HepG2 (cell line): ENCODE data around the gene RTN4RL2. TPM values are rescaled to one million over a fixed set of nuclear protein-coding genes. Genes with fewer than 3 reads are reported as not detected.

Experiments used
- ARID3A ChIP-seq: IDR thresholded peaks from 2 replicates; pipeline ENCODE4 v1.6.1; 2012; ENCODE audit warnings: low read depth, low read length, improper control_type of control experiment
- CBFB ChIP-seq: sonication (generic); formaldehyde crosslinking; IDR thresholded peaks from 2 replicates; pipeline ENCODE4 v1.4.0; 2020; ENCODE audit warnings: missing genetic modification reagents
- CEBPB ChIP-seq: IDR thresholded peaks from 2 replicates; pipeline ENCODE4 v1.6.1; 2011; ENCODE audit warnings: low read depth, low read length, improper control_type of control experiment, borderline replicate concordance
- GLMP ChIP-seq: sonication (generic); formaldehyde crosslinking; IDR thresholded peaks from 2 replicates; pipeline ENCODE4 v1.9.0; 2021; ENCODE audit warnings: missing genetic modification reagents, mild to moderate bottlenecking, borderline replicate concordance
- HDAC1 ChIP-seq: sonication (generic); formaldehyde crosslinking; IDR thresholded peaks from 2 replicates; pipeline ENCODE4 v1.5.1; 2020; ENCODE audit warnings: mild to moderate bottlenecking, missing genetic modification reagents
- HES4 ChIP-seq: sonication (generic); formaldehyde crosslinking; IDR thresholded peaks from 2 replicates; pipeline ENCODE4 v1.9.0; 2021; ENCODE audit warnings: mild to moderate bottlenecking, missing genetic modification reagents, borderline replicate concordance
- HNRNPH1 ChIP-seq: fragments of 200-400 bp; formaldehyde crosslinking; optimal IDR thresholded peaks from 2 replicates; pipeline ENCODE3; 2017; ENCODE audit warnings: mild to moderate bottlenecking, low read depth, low read length
- JARID2 ChIP-seq: sonication (generic); formaldehyde crosslinking; IDR thresholded peaks from 2 replicates; pipeline ENCODE4 v1.8.1; 2023; ENCODE audit warnings: missing genetic modification reagents, inconsistent platforms; ENCODE audit not compliant: insufficient replicate concordance
- KMT2A ChIP-seq: sonication (generic); formaldehyde crosslinking; IDR thresholded peaks from 2 replicates; pipeline ENCODE4 v1.4.0; 2020; ENCODE audit warnings: missing genetic modification reagents
- MLLT10 ChIP-seq: sonication (generic); formaldehyde crosslinking; IDR thresholded peaks from 2 replicates; pipeline ENCODE4 v1.4.0; 2020; ENCODE audit warnings: missing genetic modification reagents
- NR1H2 ChIP-seq: sonication (generic); formaldehyde crosslinking; IDR thresholded peaks from 2 replicates; pipeline ENCODE4 v1.8.1; 2022; ENCODE audit warnings: low read depth, missing genetic modification reagents, borderline replicate concordance
- RFX5 ChIP-seq: IDR thresholded peaks from 2 replicates; pipeline ENCODE4 v1.6.1; 2011; ENCODE audit warnings: low read depth, low read length, improper control_type of control experiment
- ZEB1 ChIP-seq: IDR thresholded peaks from 2 replicates; pipeline ENCODE4 v1.6.1; 2012; ENCODE audit warnings: mild to moderate bottlenecking, low read depth, inconsistent platforms; ENCODE audit not compliant: insufficient replicate concordance
- ZNF136 ChIP-seq: sonication (generic); formaldehyde crosslinking; IDR thresholded peaks from 2 replicates; pipeline ENCODE4 v1.8.1; 2022; ENCODE audit warnings: low read depth, mild to moderate bottlenecking, moderate library complexity, missing genetic modification reagents
- ZNF225 ChIP-seq: sonication (generic); formaldehyde crosslinking; IDR thresholded peaks from 2 replicates; pipeline ENCODE4 v1.4.0; 2020; ENCODE audit warnings: mild to moderate bottlenecking, missing genetic modification reagents
- ZNF414 ChIP-seq: sonication (generic); formaldehyde crosslinking; IDR thresholded peaks from 2 replicates; pipeline ENCODE4 v1.5.0; 2020; ENCODE audit warnings: missing genetic modification reagents
- ZNF512B ChIP-seq: sonication (generic); formaldehyde crosslinking; IDR thresholded peaks from 2 replicates; pipeline ENCODE4 v1.5.1; 2020; ENCODE audit warnings: missing genetic modification reagents, mild to moderate bottlenecking, borderline replicate concordance
- ZNF563 ChIP-seq: sonication (generic); formaldehyde crosslinking; IDR thresholded peaks from 2 replicates; pipeline ENCODE4 v1.8.0; 2022; ENCODE audit warnings: mild to moderate bottlenecking, moderate library complexity, missing genetic modification reagents
- ZNF704 ChIP-seq: sonication (generic); formaldehyde crosslinking; IDR thresholded peaks from 2 replicates; pipeline ENCODE4 v1.8.1; 2023; ENCODE audit warnings: mild to moderate bottlenecking, inconsistent platforms, moderate library complexity, missing genetic modification reagents, borderline replicate concordance
- ZNF740 ChIP-seq: sonication (generic); formaldehyde crosslinking; IDR thresholded peaks from 2 replicates; pipeline ENCODE4 v1.4.0; 2020; ENCODE audit warnings: missing genetic modification reagents
- ZNF75D ChIP-seq: sonication (generic); formaldehyde crosslinking; IDR thresholded peaks from 2 replicates; pipeline ENCODE4 v1.8.1; 2023; ENCODE audit warnings: missing genetic modification reagents, mild to moderate bottlenecking, borderline replicate concordance
- polyA plus RNA-seq, 8 experiments: library from polyadenylated mRNA; depleted of rRNA in 3 of 8; stranded (reverse) in 7 of 8; unstranded in 1 of 8; fragments of >200 nt; fragmentation: Illumina TruSeq in 4 of 8; extraction: Trizol in 4 of 8; gene quantifications; 2 replicates each; pipeline versions ENCODE4 v1.2.1 to v1.2.3, GENCODE V29; 2011 to 2016; ENCODE audit warnings: low read depth in 4 of 8, missing spikeins in 1 of 8, mixed read lengths in 1 of 8; ENCODE audit not compliant: insufficient read depth in 1 of 8
- total RNA-seq, 5 experiments: library from RNA; depleted of rRNA; stranded (reverse); fragments of >200 nt; fragmentation: Illumina TruSeq; extraction: Trizol; gene quantifications; 2 replicates each; pipeline ENCODE4 v1.2.3, GENCODE V29; 2016; ENCODE audit warnings: low read depth in 1 of 5

Gene RTN4RL2
- total and polyA plus RNA-seq, 2 of the 13 experiments (the other 11 are each of a cell fraction or from before 2014, with no cell fraction given): 1.3 to 4.3 TPM

GRCh38 chr11:57514538-57515331, 54.4 kb downstream of the RTN4RL2 start (continued):
- TF ChIP-seq ZEB1 (no peak), ZNF563 (CRISPR knock-in tag) (no peak; the same call in 1 of the 2 replicates), HES4 (CRISPR knock-in tag) (peak; percentile 32; the same call in 1 of the 2 replicates), ZNF512B (CRISPR knock-in tag) (no peak), ZNF414 (CRISPR knock-in tag) (peak; percentile 91), HDAC1 (CRISPR knock-in tag) (peak; percentile 45), MLLT10 (CRISPR knock-in tag) (no peak), HNRNPH1 (no peak), JARID2 (no peak), GLMP (CRISPR knock-in tag) (0 out of 2 replicates have a peak, but pooled peaks have one; percentile 54), ZNF75D (CRISPR knock-in tag) (no peak), CBFB (CRISPR knock-in tag) (no peak), KMT2A (CRISPR knock-in tag) (peak; percentile 60; the same call in 1 of the 2 replicates), ZNF704 (CRISPR knock-in tag) (0 out of 2 replicates have a peak, but pooled peaks have one; percentile 49), ARID3A (no peak), ZNF136 (CRISPR knock-in tag) (no peak), ZNF225 (CRISPR knock-in tag) (no peak), NR1H2 (CRISPR knock-in tag) (no peak), RFX5 (no peak), CEBPB (no peak), ZNF740 (CRISPR knock-in tag) (peak; percentile 6; the same call in 1 of the 2 replicates)
